GM21529 (cell line): Measurements from ENCODE around the gene SGPP2.

Experiments used
- ATAC-seq: cut with Tn5 transposase; IDR thresholded peaks from one replicate; pipeline ENCODE4 v1.9.1; 2021; ENCODE audit not compliant: unreplicated experiment

The SGPP2 gene

DNA sequence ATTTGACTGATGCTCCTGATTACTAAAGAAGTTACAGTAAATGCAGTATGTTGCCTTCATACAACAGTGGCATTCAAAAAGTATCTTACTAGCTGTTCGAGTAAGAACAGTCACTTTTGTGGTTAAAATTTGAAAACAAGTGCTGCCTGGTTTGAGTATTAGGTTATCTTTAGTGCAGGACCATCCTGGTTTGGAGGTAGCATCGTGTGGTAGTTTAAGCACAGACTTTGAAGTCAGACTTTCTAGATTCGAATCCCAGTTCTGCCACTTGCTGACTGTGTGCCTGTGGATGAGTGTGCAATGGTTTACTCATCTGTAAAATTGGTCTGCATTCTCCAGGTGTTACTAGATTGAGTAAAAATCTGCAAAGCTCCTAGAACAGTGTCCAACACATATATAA, 96.8 kb downstream of the SGPP2 start:
- ATAC-seq, result peak; percentile 60

DNA sequence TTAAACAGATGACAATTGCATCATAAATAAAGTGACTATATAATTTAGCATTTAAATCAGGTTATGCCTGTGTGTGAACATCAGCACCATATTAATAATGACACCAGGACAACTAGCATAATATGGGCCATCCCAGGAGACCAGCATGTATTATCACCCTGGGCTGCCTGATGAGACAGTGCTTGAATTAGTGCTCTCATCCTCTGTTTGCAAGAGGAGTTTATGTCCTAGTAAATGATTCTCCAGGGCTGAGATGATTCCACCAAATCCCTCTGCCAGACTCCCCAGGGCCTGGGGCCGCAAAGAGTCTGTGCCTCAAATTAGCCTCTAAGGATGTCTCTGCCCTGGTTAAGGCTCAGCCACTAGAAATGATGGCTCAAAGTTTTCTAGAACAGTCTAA, 97.7 kb downstream of the SGPP2 start:
- ATAC-seq, result no peak

DNA sequence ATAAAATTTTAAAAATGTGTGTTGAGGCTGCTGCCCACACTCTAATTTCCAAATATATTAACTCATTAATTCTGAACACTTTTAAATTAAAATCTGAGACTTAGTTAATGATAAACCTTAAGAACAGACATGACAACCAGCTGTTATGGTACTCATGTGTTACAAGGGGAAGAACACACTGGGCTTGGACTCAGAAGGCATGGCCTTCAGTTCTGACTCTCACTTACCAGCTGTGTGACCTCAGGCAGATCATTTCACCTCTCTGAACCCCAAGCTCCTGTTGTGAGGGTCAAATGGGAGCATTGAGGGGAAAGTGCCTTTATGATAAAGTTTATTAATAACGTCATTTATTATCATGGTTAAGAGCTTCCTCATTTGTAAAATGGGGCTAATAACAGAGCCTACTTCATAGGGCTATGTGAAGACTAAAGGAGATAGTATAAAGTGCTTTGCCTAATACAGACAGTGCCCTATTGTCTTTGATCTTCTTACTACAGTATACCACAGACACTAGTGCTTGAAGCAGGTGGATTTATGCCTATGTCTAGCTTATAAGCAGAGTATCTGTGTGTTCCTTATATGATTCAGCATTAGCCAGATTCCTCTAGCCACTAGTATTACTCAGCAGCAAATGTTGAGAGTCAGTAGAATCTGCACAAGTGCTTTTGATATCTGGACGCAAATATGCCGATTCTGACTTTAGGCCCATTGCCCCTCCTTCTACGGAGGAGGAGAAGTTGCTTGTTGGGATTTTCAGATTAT, 99.6 kb downstream of the SGPP2 start:
- ATAC-seq, result peak; percentile 56

DNA sequence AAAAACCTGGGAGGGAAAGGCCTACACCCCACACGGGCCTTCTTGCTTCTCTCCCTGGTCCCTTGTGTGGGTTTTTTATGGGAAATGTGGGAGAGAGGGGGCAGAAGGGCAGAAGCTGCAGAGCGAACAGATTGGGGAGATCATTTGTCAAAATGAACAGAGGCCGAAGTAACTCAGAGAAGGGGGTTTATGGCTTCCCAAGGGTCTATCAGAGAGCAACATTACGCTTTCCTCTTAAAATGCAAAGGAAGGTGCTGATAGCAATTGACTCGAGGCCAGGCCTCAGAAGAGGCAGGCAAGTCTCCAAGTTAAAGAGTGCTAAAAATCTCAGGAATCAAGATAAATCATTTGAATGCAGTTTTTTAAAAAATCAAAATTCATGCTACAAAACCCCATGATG, 101.5 kb downstream of the SGPP2 start:
- ATAC-seq, result no peak

DNA sequence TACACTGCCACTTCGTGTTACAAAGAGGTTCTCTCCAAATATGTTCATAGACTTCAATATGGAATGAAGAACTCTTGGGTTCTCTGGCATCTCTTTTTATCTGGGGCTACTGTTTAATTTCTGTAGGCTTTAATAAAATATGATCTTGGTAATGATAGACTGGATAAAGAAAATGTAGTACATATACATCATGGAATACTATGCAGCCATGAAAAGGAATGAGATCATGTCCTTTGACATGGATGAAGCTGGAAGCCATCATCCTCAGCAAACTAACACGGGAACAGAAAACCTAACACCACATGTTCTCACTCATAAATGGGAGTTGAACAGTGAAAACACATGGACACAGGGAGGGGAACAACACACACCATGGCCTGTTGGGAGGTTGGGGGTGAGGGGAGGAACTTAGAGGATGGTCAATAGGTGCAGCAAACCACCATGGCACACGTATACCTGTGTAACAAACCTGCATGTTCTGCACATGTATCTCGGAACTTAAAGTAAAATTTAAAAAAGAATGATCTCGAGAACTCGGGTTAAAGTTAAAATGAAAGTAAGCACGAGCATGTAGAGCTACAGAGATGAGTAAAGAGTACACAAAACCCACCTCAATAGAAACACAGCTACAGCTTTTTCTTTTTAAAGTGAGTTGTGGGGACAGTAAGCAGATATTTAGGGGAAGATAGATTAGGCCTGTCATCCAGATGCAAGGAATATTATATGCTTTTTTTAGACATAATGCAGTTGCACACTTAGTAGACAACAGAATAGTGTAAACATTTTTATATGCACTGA, 102.3 kb downstream of the SGPP2 start:
- ATAC-seq, result peak; percentile 49

DNA sequence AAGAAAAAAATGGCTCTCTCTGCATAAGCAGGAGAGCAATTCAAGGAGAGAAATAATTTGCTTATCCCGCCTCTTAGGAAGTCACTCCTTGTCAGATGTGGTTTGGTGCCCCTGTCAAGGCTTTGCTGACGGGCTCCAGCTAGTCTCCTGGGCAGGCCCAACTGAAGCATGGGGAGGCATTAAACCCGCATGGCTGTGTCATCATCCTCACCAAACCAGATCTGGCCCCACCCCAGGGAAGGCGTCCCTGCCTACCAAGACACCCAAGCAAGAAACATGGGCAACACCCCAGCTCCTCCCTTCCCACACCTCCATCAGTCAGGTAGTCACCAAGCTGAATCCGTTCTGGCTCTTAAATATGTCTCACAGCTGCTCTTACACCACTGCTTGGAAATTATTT, 108.0 kb downstream of the SGPP2 start:
- ATAC-seq, result no peak

DNA sequence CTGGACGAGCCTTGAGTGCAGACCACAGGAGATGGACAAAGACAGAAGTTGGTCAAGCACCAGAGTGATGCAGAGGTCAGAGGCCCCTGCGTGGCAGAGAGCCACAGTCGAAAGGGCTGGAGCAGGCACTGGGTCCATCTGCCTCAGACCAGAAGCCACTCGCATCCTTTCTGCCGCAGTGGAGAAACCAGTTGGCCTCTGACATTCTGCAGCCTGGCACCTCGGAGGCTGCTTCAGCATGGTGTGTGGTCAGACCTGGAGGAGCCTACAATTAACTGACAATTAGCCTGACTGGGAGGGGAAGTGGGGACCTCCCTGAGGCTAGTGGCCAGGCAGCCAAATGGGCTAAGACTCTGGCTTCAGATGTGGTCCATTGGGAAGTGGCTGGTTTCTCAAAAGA, 111.1 kb downstream of the SGPP2 start:
- ATAC-seq, result no peak

DNA sequence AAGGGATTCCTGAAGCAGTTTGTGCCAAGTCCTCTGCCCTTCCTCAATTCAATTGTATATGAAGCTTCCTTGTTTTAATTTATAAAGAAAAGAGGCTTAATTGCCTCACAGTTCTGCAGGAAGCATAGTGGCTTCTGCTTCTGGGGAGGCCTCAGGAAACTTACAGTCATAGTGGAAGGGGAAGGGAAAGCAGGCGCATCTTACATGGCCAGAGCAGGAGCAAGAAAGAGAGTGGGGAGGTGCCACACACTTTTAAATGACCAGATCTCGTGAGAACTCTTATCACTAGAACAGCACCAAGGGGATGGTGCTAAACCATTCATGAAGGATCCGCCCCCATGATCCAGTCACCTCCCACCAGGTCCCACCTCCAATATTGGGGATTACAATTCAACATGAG, 114.2 kb downstream of the SGPP2 start:
- ATAC-seq, result peak; percentile 82

DNA sequence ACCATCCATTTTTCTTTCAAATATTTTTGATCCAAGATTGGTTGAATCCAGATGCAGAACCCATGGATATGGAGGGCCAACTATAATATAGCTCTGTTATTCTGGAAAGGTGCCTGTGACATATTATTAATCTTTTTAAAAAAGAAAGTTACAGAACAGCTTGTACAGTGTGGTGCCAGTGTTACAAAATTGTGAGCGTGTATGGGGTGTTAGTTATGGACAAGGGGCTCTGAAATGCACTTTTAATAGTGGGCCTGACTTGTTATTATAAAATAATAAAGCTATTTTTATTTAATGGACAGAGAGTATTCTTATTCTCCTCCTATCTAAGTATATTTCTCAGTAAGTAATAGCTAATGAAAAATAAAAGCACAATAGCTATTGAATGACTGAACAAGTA, 120.3 kb downstream of the SGPP2 start:
- ATAC-seq, result no peak

DNA sequence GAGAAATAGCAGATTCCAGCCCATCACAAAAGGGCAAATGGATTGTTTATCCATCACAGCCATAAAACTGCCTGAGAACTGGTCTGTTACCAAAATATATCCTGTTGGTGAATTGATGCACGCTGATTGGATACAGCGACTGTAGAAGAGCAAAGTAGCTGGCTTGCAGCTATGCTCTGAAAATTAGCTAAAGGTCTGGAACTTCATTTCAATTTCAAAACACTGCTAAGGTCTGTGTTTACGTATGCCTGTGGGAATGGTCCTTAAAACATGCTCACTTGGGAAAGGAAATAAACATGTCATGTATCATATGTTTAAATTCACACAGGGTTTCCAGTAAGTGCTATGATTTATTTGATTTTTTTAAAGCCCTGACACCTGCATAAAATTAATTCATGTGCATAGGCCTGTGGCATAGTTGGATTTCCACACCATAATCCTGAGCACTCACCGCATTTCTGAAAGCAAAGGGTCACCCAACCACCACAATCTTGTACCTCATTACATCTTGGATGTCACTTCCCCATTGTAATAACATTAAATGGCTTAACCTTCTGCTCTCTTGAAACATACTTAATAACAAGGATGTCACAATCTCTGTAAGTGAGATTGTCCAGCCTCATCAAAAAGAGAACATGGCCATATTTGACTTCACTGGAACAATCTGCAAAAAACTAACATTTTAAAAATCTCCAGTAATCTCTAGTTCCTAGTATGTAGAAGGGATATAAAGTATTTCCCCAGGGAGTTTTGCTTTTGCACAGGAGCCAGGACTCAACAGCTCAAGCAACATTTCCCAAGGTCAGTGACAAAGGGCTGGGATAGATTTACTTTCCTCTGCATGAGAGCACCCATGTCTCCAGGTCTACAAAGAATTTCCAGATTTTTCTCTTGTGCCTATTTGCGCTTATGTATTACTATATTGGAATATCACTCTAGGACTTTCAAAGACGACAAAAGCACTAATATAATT, 121.8 kb downstream of the SGPP2 start:
- no peak for ATAC-seq

DNA sequence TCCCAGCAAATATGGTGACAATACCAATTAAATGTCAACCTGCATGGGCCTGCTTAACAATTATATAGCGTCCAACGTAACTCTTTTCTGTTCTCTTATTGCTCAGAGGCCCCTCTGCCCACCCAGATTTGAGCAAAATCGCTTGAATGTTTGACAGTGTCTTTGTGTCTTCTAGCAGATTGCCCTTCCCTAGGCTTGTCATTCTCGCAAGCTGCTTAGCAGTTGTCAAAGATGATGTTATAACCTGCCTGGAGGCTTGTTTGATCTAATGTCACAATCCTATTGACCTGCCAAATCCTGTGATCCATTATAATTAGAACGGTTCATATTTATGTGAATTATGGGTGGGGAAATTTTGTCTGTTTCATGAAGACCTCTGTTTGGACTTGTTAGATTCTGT, 122.7 kb downstream of the SGPP2 start:
- ATAC-seq, result no peak

DNA sequence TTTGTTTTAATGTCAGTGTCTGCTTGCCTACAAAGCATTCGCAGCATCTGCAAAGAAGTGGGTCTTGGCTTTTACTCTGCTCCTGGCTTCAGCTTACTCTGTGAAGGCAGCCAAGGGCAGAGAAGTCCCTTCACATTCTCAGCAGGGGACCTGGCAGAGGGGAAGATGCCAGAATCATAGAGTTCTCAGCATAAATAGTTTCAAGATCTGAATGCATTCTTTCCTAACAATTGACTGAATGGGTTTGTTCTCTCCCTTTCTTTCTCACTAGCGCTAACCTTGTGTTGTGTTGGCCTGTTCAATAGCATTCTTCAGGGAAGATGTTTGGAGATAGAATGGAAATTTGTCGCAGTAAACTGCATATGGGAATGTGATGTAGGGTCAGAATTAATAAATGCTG, 124.6 kb downstream of the SGPP2 start:
- no peak for ATAC-seq

DNA sequence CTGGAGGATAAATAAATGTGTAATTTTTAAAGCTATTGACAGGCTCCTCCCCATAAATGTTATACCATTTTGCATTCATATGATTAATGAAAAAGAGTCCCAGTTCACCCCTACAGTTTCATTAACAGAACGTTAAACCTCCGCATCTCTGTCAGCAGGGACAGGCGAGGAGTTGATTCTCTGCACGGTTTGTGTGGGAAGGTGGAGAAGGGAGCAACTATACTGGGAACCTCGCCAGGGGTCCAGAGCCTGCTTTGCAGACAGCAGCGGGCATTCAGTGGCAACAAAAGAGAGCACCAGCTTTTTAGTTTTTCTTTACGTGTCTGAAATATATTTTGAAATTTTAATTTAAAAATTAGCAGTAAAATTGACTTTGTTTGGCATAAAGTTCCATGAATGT, 130.2 kb downstream of the SGPP2 start:
- no peak for ATAC-seq

DNA sequence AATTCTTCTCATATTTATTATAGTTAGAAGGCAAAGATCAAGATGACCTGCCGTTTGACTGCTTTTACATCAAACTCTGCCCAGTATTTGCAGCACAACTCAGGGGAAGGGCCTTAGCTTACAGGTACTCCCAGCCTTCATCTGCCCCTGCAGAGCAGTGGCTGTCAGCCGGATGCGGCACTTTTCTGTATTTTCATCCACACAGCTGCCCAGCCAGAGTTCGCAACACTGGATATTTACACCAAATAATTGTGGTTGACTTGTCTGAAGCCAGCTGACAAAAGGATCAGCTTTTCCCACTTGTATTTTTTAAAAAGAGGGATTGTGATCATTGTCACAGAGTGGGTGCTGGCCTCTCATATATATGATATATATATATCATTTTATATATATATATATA, 136.8 kb downstream of the SGPP2 start:
- ATAC-seq, result no peak

DNA sequence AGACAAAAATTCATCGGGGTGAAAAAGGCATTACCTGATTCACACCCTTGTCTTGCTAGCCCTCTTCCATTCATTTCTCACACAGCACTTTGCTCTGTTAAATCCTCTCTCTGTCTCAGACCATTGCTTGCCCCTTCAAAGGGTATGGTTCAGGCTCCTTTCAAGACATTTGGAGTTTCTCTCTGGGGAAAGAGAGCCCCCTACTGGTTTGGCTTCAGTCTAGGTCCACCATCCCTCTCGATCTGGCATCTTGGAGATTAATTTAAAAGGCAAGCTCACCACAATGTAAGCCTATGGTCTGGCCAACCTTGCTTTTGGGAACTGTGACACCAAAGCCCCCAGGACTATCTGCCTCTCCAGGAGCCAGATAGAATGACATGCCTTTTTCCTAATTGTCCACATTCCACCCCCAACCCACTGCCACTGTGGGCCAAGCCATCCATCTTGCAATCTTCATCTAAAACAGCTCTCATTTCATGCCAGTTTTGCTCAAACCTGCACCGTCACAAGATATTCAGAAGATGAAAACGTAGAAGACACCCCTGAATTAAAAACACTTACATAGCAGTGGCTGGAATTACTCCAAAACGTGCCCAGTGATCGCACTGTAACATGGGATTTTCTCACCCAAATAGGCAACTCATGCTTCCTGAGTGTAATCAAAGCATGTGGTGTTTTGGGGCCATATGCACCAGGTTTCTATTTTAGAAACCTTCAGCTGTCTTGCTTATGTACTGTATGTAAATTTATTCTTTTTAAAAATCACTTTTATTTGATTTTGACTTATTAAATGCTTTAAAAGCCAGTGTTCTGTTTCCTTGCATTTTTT, 137.7 kb downstream of the SGPP2 start:
- peak; percentile 88 for ATAC-seq

DNA sequence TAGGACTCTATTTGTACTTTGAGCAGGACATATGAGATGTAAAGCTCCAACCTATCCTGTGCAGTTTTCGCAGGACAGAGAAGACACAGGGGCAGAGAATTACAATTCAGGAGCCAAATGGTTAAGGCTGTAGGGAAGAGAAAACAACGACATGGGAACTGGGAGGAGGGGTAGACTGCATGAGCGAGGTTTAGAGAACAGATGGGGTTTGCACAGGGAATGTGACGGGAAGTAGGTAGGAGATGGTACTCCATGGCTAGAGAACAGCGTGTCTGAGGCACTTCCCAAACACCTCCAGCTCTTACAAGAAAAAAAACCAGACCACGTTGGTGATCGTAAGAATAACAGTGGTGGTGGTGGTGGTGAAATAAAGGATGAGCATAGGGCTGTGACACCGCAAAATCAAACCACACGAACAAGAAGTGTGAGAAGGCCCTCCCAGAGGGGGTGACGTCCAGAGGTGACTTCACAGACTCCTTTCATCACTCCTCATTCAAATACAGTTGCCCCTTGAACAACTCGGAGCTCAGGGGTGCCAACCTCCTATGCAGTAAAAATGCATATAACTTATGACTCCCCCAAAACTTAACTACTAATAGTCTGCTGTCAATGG, 138.9 kb downstream of the SGPP2 start:
- no peak for ATAC-seq

DNA sequence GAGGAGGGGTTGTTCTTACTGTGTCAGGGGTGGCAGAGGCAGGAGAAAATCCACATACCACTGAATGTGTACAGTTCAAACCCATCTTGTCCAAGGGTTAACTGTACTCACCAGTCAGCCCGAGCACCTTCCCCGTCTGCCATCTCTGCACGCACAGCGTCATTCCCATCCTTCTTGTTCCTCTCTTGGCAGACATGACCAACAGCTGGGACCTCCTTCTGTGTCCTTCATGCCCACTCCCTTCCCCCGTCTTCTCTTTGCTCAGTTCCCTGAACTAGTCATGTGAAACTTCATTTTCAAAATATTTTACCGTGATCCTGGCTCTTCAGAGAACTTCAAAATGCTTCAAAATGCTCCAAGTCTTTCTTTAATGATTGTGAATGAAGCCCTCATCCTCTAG, 139.6 kb downstream of the SGPP2 start:
- no peak for ATAC-seq

DNA sequence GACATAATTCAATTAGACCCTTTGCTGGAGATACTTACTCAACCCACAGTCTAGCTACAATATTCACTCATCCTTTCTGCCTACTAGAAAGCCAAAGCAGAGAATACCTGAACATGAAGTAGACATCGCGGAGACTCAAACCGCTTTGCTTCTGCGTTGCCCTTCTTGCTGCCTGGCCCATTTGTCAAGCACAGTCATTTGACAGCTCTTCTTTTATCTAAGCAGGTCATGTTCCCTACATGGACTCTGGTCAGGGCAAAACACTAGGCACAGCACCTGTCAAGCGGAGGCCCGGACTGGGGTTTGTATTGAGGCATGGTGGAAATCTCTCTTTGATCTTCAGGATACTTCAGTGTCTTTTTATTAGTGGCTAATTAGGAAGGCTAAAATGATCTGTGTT, 141.9 kb downstream of the SGPP2 start:
- no peak for ATAC-seq

DNA sequence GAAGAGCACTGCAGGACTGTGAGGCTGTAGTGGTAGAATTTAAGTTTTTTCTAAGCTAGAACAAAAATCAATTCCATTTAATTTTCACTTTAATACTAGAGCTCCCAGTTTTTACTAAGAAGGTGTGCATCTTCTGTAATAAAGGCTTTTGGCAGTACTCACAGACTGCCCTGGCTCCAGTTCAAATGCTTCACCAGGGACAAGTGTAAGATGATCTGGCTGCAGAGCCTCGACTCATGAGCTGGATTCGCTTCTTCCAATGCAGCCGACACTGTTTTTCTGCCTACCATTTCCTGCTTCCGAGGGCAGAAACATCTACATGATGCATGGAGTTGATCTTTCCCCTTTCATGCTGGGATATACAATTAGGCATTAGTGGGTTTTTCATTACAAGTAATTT, 144.5 kb downstream of the SGPP2 start:
- no peak for ATAC-seq

DNA sequence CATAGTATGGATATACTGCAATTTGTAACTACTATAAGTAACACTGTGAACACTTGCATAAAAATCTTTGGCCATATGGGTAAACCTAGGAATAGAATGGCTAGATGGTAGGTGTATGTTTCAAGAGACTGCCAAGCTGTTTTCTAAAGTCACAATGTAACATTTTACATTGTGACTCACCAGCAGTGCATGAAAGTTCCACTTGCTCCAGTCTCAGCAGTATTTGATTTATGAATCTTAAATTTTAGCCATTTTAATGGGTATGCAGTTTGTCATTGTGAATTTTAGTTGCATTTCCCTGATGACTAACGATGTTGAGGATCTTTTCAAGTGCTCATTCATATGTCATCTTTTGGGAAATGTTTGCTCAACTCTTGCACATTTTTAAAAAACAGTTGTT, 145.5 kb downstream of the SGPP2 start:
- no peak for ATAC-seq
